K562 (cell line): ENCODE measurements around the gene UPK2. TPM values are rescaled to one million over a fixed set of nuclear protein-coding genes. Genes with fewer than 3 reads are reported as not detected.

ENCODE experiments used
- BACH1 ChIP-seq: fragments of 200-800 bp; sonication (Bioruptor generic); IDR thresholded peaks from 2 replicates; pipeline ENCODE4 v1.6.1; 2016; ENCODE audit warnings: missing genetic modification characterization, missing compliant biosample characterization
- BDP1 ChIP-seq: IDR thresholded peaks from 3 replicates; pipeline ENCODE4 v1.6.1; 2011; ENCODE audit not compliant: insufficient read length, insufficient read depth
- CAMTA2 ChIP-seq: fragments of 250-450 bp; sonication (Bioruptor Pico); conservative IDR thresholded peaks from 2 replicates; pipeline ENCODE4 v1.5.1; 2022
- EP300 ChIP-seq: IDR thresholded peaks from 2 replicates; pipeline ENCODE4 v1.6.1; 2012; ENCODE audit warnings: low read length, improper control_type of control experiment
- EWSR1 ChIP-seq: fragments of 450-650 bp; IDR thresholded peaks from 2 replicates; pipeline ENCODE4 v1.6.1; 2018; ENCODE audit warnings: borderline replicate concordance, mild to moderate bottlenecking, low read depth, moderate library complexity; ENCODE audit not compliant: partially characterized antibody
- GTF2E2 ChIP-seq: fragments of 200-800 bp; sonication (Bioruptor generic); IDR thresholded peaks from 2 replicates; pipeline ENCODE4 v1.6.1; 2016; ENCODE audit warnings: missing genetic modification characterization, missing compliant biosample characterization
- HNRNPK ChIP-seq: fragments of 200-400 bp; formaldehyde crosslinking; IDR thresholded peaks from one replicate; pipeline ENCODE4 v1.6.1; 2018; ENCODE audit warnings: mild to moderate bottlenecking, low read depth, low read length; ENCODE audit not compliant: poor library complexity, severe bottlenecking
- HNRNPUL1 ChIP-seq: fragments of 200-400 bp; formaldehyde crosslinking; IDR thresholded peaks from 2 replicates; pipeline ENCODE4 v1.6.1; 2017; ENCODE audit warnings: low read length
- MAX ChIP-seq: sonication (generic); formaldehyde crosslinking; IDR thresholded peaks from 2 replicates; pipeline ENCODE4 v1.9.0; 2022; ENCODE audit warnings: mild to moderate bottlenecking, missing genetic modification reagents
- MTA1 ChIP-seq: fragments of 450-650 bp; IDR thresholded peaks from 2 replicates; pipeline ENCODE4 v1.6.1; 2017; ENCODE audit warnings: borderline replicate concordance
- NCOA2 ChIP-seq, 2 experiments: fragments of 450-650 bp; IDR thresholded peaks; 2 replicates each; pipeline ENCODE4 v1.6.1; 2018; ENCODE audit warnings: mild to moderate bottlenecking in 2 of 2, moderate library complexity in 1 of 2; ENCODE audit not compliant: partially characterized antibody in 2 of 2
- NR1H2 ChIP-seq: sonication (generic); formaldehyde crosslinking; IDR thresholded peaks from 2 replicates; pipeline ENCODE4 v1.4.0; 2020; ENCODE audit warnings: mild to moderate bottlenecking, missing genetic modification reagents
- NR2C1 ChIP-seq, 2 experiments: fragments of 450-650 bp; IDR thresholded peaks; 2 replicates each; pipeline ENCODE4 v1.6.1; 2017; ENCODE audit warnings: mild to moderate bottlenecking in 2 of 2, antibody characterized with exemption in 1 of 2, inconsistent platforms in 1 of 2, missing compliant biosample characterization in 1 of 2, missing genetic modification characterization in 1 of 2
- POLR2H ChIP-seq: IDR thresholded peaks from 2 replicates; pipeline ENCODE4 v1.6.1; 2016; ENCODE audit warnings: missing genetic modification characterization, low read depth, mild to moderate bottlenecking, control low read depth, missing compliant biosample characterization, moderate library complexity
- POLR3G ChIP-seq: IDR thresholded peaks from 2 replicates; pipeline ENCODE4 v1.6.1; 2011; ENCODE audit not compliant: insufficient read length, insufficient replicate concordance; ENCODE audit errors: extremely low read depth
- RBM39 ChIP-seq: fragments of 200-400 bp; formaldehyde crosslinking; optimal IDR thresholded peaks from 2 replicates; pipeline ENCODE3; 2018; ENCODE audit warnings: low read depth, low read length
- RFX7 ChIP-seq: fragments of 250-450 bp; sonication (Bioruptor Pico); IDR thresholded peaks from 2 replicates; pipeline ENCODE4 v1.5.1; 2021; ENCODE audit warnings: mild to moderate bottlenecking
- SIRT6 ChIP-seq: IDR thresholded peaks from one replicate; pipeline ENCODE4 v1.6.1; 2012; ENCODE audit warnings: low read depth, mild to moderate bottlenecking, control low read depth, inconsistent platforms, low read length, moderate library complexity
- STAT5A ChIP-seq: IDR thresholded peaks from 2 replicates; pipeline ENCODE4 v1.6.1; 2012; ENCODE audit warnings: low read length, inconsistent platforms, borderline replicate concordance
- THRB ChIP-seq: fragments of 450-650 bp; formaldehyde crosslinking; conservative IDR thresholded peaks from 2 replicates; pipeline ENCODE4 v1.4.0; 2022; ENCODE audit warnings: mild to moderate bottlenecking, missing genetic modification characterization
- U2AF1 ChIP-seq: fragments of 200-400 bp; formaldehyde crosslinking; optimal IDR thresholded peaks from 2 replicates; pipeline ENCODE3; 2017; ENCODE audit warnings: mild to moderate bottlenecking, low read depth, low read length, moderate library complexity
- WHSC1 ChIP-seq: IDR thresholded peaks from one replicate; pipeline ENCODE4 v1.6.1; 2012; ENCODE audit warnings: low read length, control low read depth, inconsistent platforms
- ZBTB26 ChIP-seq: fragments of 450-650 bp; formaldehyde crosslinking; IDR thresholded peaks from 2 replicates; pipeline ENCODE4 v1.4.0; 2022; ENCODE audit warnings: missing genetic modification characterization
- ZNF354B ChIP-seq: fragments of 250-450 bp; sonication (Bioruptor Pico); IDR thresholded peaks from 2 replicates; pipeline ENCODE4 v1.4.0; 2020
- ZNF668 ChIP-seq: fragments of 250-450 bp; sonication (Bioruptor Pico); IDR thresholded peaks from 2 replicates; pipeline ENCODE4 v1.8.0; 2022; ENCODE audit warnings: mild to moderate bottlenecking, inconsistent platforms
- ZNF717 ChIP-seq: fragments of 250-450 bp; sonication (Bioruptor Pico); IDR thresholded peaks from 2 replicates; pipeline ENCODE4 v1.5.0; 2021
- ZNF766 ChIP-seq: fragments of 200-800 bp; sonication (Bioruptor generic); conservative IDR thresholded peaks from 2 replicates; pipeline ENCODE4 v1.6.1; 2016; ENCODE audit warnings: missing genetic modification characterization, missing compliant biosample characterization
- polyA plus RNA-seq, 8 experiments: library from polyadenylated mRNA; depleted of rRNA in 4 of 8; stranded (reverse) in 5 of 8; unstranded in 3 of 8; fragments of >200 nt; fragmentation: Nextera tagmentation in 2 of 8; fragmentation: Illumina TruSeq in 1 of 8; extraction: Ambion mirVana in 2 of 8; extraction: Trizol in 1 of 8; gene quantifications; 2 replicates each; pipeline versions ENCODE4 v1.2.1 to v1.2.3, GENCODE V29; 2011 to 2014; ENCODE audit warnings: inconsistent platforms in 1 of 8, missing spikeins in 1 of 8
- total RNA-seq, 7 experiments: library from RNA; depleted of rRNA in 6 of 7; stranded (reverse); fragments of >200 nt in 6 of 7; fragmentation: Illumina TruSeq in 2 of 7; extraction: Trizol in 2 of 7; gene quantifications; 2 replicates each; pipeline versions ENCODE4 v1.2.1 to v1.2.3, GENCODE V29; 2011 to 2021; ENCODE audit warnings: low replicate concordance in 1 of 7
- TF ChIP-seq, protein P1 (sequence below): fragments of 250-450 bp; sonication (Bioruptor Pico); IDR thresholded peaks from 2 replicates; pipeline ENCODE4 v1.8.0; 2021; ENCODE audit warnings: mild to moderate bottlenecking, moderate library complexity

Gene UPK2
- total and polyA plus RNA-seq, 9 of the 15 experiments (the other 6 are each of a cell fraction or from before 2014, with no cell fraction given) = not detected

- TF ChIP-seq NR1H2 = no peak
- no peak for TF ChIP-seq U2AF1
- no peak for TF ChIP-seq RFX7
- TF ChIP-seq POLR2H (tag) = no peak
- no peak for TF ChIP-seq GTF2E2
- 0 out of 2 replicates have a peak, but pooled peaks have one; percentile 19 for TF ChIP-seq THRB
- TF ChIP-seq, protein P1, sequence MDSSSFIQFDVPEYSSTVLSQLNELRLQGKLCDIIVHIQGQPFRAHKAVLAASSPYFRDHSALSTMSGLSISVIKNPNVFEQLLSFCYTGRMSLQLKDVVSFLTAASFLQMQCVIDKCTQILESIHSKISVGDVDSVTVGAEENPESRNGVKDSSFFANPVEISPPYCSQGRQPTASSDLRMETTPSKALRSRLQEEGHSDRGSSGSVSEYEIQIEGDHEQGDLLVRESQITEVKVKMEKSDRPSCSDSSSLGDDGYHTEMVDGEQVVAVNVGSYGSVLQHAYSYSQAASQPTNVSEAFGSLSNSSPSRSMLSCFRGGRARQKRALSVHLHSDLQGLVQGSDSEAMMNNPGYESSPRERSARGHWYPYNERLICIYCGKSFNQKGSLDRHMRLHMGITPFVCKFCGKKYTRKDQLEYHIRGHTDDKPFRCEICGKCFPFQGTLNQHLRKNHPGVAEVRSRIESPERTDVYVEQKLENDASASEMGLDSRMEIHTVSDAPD = no peak
- no peak for TF ChIP-seq WHSC1
- no peak for TF ChIP-seq POLR3G
- no peak for TF ChIP-seq CAMTA2
- TF ChIP-seq EP300 = no peak
- TF ChIP-seq NR2C1 (IDR thresholded peaks at IDR 0.05) = no peak
- no peak for TF ChIP-seq NR2C1 (tag; IDR thresholded peaks at IDR 0.05)
- no peak for TF ChIP-seq ZNF668 (CRISPR knock-in tag)
- no peak for TF ChIP-seq SIRT6
- TF ChIP-seq NCOA2 (IDR thresholded peaks at IDR 0.05; ENCODE audit: partially characterized antibody in 2 of 2) = no peak
- no peak for TF ChIP-seq HNRNPK
- no peak for TF ChIP-seq RBM39
- no peak for TF ChIP-seq ZNF717 (CRISPR knock-in tag)
- TF ChIP-seq MTA1 = peak; percentile 81
- no peak for TF ChIP-seq ZBTB26 (CRISPR knock-in tag)
- no peak for TF ChIP-seq HNRNPUL1
- peak; percentile 64 for TF ChIP-seq MAX
- TF ChIP-seq ZNF766 (CRISPR knock-in tag) = no peak
- no peak for TF ChIP-seq ZNF354B (CRISPR knock-in tag)
- TF ChIP-seq EWSR1 = no peak
- TF ChIP-seq BDP1 = no peak
- TF ChIP-seq BACH1 (tag) = no peak
- no peak for TF ChIP-seq STAT5A
These were observed 25.9 kb upstream of the UPK2 start (continued) for GRCh38 chr11:118930094-118930712.
